GM19035 (cell line): ENCODE measurements around the gene SH3D19.
"Not testable (repeated sequence)": the region's sequence is repeated elsewhere in the genome, so short reads cannot be mapped to it uniquely, and the experiment has no call there.

ENCODE experiments used
- ATAC-seq: cut with Tn5 transposase; IDR thresholded peaks from one replicate; pipeline ENCODE4 v1.9.1; 2021; ENCODE audit not compliant: unreplicated experiment

The SH3D19 gene

GRCh38 chr4:151103758-151104157 is 221.6 kb downstream of the SH3D19 start:
- ATAC-seq: no peak

DNA sequence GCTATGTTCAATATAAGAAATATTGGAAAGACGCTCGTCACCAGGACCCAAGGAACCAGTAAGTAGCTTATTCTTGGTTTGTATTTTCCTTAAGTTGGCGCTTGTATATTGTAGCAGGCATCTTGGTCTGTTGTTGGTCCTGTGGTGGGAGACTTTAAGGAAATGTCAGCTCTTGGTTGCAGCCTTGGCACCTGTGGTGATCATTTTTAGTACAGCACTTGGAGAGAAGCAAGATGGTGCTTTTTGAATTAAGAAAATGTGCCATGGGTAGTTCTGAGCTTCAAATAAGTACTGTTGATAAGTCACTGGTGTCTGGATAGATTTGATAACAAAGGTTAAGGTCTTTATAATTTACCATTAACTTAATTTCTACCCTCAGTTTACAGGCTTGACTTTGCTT is 224.9 kb downstream of the SH3D19 start:
- no peak for ATAC-seq

DNA sequence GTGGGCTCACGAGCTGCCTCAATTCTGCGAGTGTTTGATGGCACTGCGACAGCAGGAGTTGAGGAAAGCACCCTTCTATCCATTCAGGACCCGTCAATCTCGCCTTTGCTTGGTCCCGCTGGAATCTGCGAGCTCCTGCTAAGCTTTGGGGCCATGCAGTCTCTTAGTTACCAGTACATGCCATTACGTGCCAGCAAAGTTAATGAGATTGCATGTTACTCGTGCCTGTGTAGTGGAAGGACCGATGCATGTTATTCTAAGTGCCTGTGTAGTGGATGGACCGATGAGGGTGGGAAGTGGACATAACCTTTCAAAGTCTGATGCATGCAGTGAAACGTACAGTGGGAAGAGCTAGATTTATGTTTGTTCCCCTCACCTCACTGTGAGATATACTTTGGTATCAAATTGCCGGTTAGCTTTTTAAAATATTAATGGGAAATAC is 225.4 kb downstream of the SH3D19 start:
- ATAC-seq: peak; percentile 1

DNA sequence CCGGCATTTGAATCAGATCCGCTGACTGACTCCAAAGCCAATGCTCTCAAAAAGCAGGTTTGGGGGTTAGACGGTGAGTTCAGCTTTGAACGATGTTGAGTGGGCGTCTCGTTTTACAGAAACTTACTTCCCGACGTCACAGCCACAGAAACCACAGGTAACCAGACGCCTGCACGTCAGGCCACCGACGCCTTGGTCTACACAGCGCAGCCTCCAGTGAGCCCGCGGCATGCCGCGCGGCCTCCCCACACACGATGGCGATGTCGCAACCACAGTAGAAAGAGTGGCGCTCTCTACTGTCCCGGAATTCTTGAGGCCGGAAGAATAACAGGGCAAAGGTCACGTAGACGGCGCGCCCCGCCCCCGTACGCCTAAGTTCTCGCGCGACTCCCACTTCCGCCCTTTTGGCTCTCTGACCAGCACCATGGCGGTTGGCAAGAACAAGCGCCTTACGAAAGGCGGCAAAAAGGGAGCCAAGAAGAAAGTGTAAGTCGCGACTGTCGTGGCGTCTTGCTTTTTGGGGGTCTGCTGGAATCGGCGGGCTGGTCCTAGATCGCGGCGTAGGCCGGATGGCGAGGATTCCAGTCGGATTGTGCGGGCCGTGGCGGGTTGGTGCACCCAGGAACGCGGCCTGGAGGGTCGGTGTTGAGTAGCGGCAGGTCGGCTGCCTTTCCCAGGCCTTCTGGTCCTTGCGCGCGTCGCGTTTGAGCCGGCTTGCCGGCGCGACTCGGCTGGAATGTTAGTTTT is 226.0 kb downstream of the SH3D19 start, which contains the start of gene RPS3A:
Gene RPS3A (plus strand): TSS at position 400 of the 747 bp plus-strand sequence. CDS start 25 bp downstream, at position 425.
- ATAC-seq: peak; percentile 96

- no peak for ATAC-seq
Measured at GRCh38 chr4:151098979-151099228, 226.5 kb downstream of the SH3D19 start.

DNA sequence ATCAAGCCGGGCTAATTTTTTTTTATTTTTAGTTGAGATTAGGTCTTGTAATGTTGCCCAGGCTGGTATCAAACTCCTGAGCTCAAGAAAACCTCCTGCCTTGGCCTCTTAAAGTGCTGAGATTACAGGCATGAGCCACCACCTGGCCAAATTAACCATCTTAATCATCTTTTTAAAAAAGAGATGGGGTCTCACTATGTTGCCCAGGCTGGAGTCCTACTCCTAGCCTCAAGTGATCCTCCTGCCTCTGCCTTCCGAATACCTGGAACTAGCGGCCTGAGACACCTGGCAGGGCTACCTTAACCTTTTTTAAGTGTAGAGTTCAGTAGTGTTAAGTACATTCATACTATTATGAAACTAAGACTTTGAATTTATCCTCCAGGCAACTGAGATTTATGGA is 227.6 kb downstream of the SH3D19 start:
- no peak for ATAC-seq

DNA sequence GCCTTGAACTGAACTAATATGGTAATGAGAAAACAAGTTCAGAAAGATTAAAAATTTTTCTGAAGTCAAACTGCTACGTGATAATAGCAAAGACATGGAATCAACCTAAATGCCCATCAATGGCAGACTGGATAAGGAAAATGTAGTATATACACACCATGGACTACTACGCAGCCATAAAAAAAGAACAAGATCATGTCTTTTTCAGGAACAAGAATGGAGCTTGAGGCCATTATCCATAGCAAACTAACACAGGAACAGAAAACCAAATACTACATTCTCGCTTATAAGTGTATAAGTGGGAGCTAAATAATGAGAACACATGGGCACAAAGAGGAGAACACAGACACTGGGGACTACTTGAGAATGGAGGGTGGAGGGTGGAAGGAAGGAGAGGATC is 230.3 kb downstream of the SH3D19 start:
- no peak for ATAC-seq

- ATAC-seq: no peak
Measured at GRCh38 chr4:151094290-151094751, 231.1 kb downstream of the SH3D19 start.

- ATAC-seq: no peak
Measured at GRCh38 chr4:151093203-151093602, 232.2 kb downstream of the SH3D19 start.

- ATAC-seq: no peak
Measured at GRCh38 chr4:151092488-151092887, 232.9 kb downstream of the SH3D19 start.

DNA sequence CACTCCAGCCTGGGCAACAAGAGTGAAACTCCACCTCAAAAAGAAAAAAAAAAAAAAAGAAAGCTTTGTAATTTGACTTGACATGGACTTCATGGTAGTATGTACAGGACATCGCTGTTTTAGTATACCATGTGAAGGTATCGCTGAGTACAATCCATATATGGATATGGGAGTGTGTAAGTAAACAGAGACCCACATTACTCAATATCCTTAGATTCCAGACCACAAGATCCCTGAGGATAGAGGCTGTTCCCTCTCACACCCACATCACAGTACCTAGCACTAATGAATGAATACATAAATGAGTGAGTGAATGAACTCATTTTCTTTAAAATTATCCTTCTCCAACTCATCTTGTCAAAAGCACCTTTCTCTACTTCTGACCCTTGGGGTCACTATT is 234.4 kb downstream of the SH3D19 start:
- ATAC-seq: no peak

GRCh38 chr4:151087467-151087866 is 237.9 kb downstream of the SH3D19 start:
- ATAC-seq: no peak

- not testable (repeated sequence) for ATAC-seq
Measured at GRCh38 chr4:151077978-151078377, 247.4 kb downstream of the SH3D19 start.

- no peak for ATAC-seq
Measured at GRCh38 chr4:151074416-151074916, 250.9 kb downstream of the SH3D19 start.
